ENCODE results near the gene LRMDA. TPM values are rescaled to one million over a fixed set of nuclear protein-coding genes. Genes with fewer than 3 reads are reported as not detected.

LRMDA gene
- total RNA-seq, 2 donors from 2014 or later, result not detected

- ATAC-seq, result no peak
- no peaks in the 10 kb centered on the region for H3K36me3 Mint-ChIP-seq
- H3K9me3 Mint-ChIP-seq, result peaks cover 0 to 5% of the 10 kb centered on the region in 2 donors
- no peak for DNase-seq (ENCODE audit: low spot score in 2 of 2)
- no peak overlapping the region for H3K27ac Mint-ChIP-seq
Observed at GRCh38 chr10:76251841-76252671, 820.6 kb downstream of the LRMDA start.

GRCh38 chr10:76252733-76253132 is 821.3 kb downstream of the LRMDA start:
- Mint-ChIP-seq H3K36me3 (no peaks in the 10 kb centered on the region), H3K27ac (no peak overlapping the region)
- no peak for ATAC-seq

GRCh38 chr10:76255241-76255640 is 823.8 kb downstream of the LRMDA start:
- no peak for ATAC-seq
- peaks cover 0 to 3% of the 10 kb centered on the region in 2 donors for H3K36me3 Mint-ChIP-seq
- no peak overlapping the region for H3K27ac Mint-ChIP-seq
- peaks cover 6 to 14% of the 10 kb centered on the region in 2 donors for H3K9me3 Mint-ChIP-seq
- DNase-seq (ENCODE audit: low spot score in 2 of 2), result no peak

More at GRCh38 chr10:76252733-76253132, 821.3 kb downstream of the LRMDA start:
- peaks cover 0 to 5% of the 10 kb centered on the region in 2 donors for H3K9me3 Mint-ChIP-seq
- no peak for DNase-seq (ENCODE audit: low spot score in 2 of 2)

GRCh38 chr10:76257816-76258215 is 826.4 kb downstream of the LRMDA start:
- H3K36me3 Mint-ChIP-seq, result peaks cover 0 to 7% of the 10 kb centered on the region in 2 donors
- peaks cover 7 to 25% of the 10 kb centered on the region in 2 donors for H3K9me3 Mint-ChIP-seq
- ATAC-seq, result no peak
- H3K27ac Mint-ChIP-seq, result no peak overlapping the region
- no peak for DNase-seq (ENCODE audit: low spot score in 2 of 2)

- Mint-ChIP-seq H3K9me3 (peaks cover 3 to 7% of the 10 kb centered on the region in 2 donors), H3K36me3 (peaks cover 0 to under 1% of the 10 kb centered on the region in 2 donors), H3K27ac (no peak overlapping the region)
- ATAC-seq (no peak), DNase-seq (ENCODE audit: low spot score in 2 of 2) (no peak)
Observed at GRCh38 chr10:76265441-76266113, 834.2 kb downstream of the LRMDA start.

GRCh38 chr10:76268530-76268929 is 837.1 kb downstream of the LRMDA start:
- DNase-seq (ENCODE audit: low spot score in 2 of 2), result no peak
- Mint-ChIP-seq H3K36me3 (no peaks in the 10 kb centered on the region), H3K27ac (no peak overlapping the region), H3K9me3 (peaks cover 5 to 7% of the 10 kb centered on the region in 2 donors)
- no peak for ATAC-seq

GRCh38 chr10:76268954-76269353 is 837.5 kb downstream of the LRMDA start:
- Mint-ChIP-seq H3K36me3 (no peaks in the 10 kb centered on the region), H3K9me3 (peaks cover 5 to 8% of the 10 kb centered on the region in 2 donors), H3K27ac (no peak overlapping the region)
- no peak for ATAC-seq
- no peak for DNase-seq (ENCODE audit: low spot score in 2 of 2)

GRCh38 chr10:76270464-76270863 is 839.0 kb downstream of the LRMDA start:
- ATAC-seq, result no peak
- Mint-ChIP-seq H3K36me3 (peaks cover 1 to 2% of the 10 kb centered on the region in 2 donors), H3K27ac (no peak overlapping the region), H3K9me3 (peaks cover 12 to 21% of the 10 kb centered on the region in 2 donors)
- DNase-seq (ENCODE audit: low spot score in 2 of 2), result no peak

- no peak overlapping the region for H3K27ac Mint-ChIP-seq
- H3K36me3 Mint-ChIP-seq, result peaks cover 5 to 20% of the 10 kb centered on the region in 2 donors
- DNase-seq (ENCODE audit: low spot score in 2 of 2) (no peak), ATAC-seq (no peak)
- H3K9me3 Mint-ChIP-seq, result peaks cover 31% of the 10 kb centered on the region in 2 donors
Observed at GRCh38 chr10:76274933-76275332, 843.5 kb downstream of the LRMDA start.

- Mint-ChIP-seq H3K27ac (no peak overlapping the region), H3K36me3 (peaks cover 5 to 27% of the 10 kb centered on the region in 2 donors), H3K9me3 (peaks cover 31 to 36% of the 10 kb centered on the region in 2 donors)
- no peak for ATAC-seq
- no peak for DNase-seq (ENCODE audit: low spot score in 2 of 2)
Observed at GRCh38 chr10:76278811-76279460, 847.5 kb downstream of the LRMDA start.

- Mint-ChIP-seq H3K27ac (no peak overlapping the region), H3K9me3 (peaks cover 20 to 24% of the 10 kb centered on the region in 2 donors), H3K36me3 (peaks cover 0 to 19% of the 10 kb centered on the region in 2 donors)
- ATAC-seq (no peak), DNase-seq (ENCODE audit: low spot score in 2 of 2) (no peak)
Observed at GRCh38 chr10:76281659-76282058, 850.2 kb downstream of the LRMDA start.

- peaks cover 0 to 14% of the 10 kb centered on the region in 2 donors for H3K36me3 Mint-ChIP-seq
- ATAC-seq, result no peak
- H3K27ac Mint-ChIP-seq, result no peak overlapping the region
- no peak for DNase-seq (ENCODE audit: low spot score in 2 of 2)
- H3K9me3 Mint-ChIP-seq, result peaks cover 13 to 22% of the 10 kb centered on the region in 2 donors
Observed at GRCh38 chr10:76282061-76283025, 850.9 kb downstream of the LRMDA start.

- Mint-ChIP-seq H3K27ac (no peak overlapping the region), H3K9me3 (peaks cover 13 to 19% of the 10 kb centered on the region in 2 donors), H3K36me3 (peaks cover 0 to 9% of the 10 kb centered on the region in 2 donors)
- DNase-seq (ENCODE audit: low spot score in 2 of 2) (no peak), ATAC-seq (no peak)
Observed at GRCh38 chr10:76284351-76284750, 852.9 kb downstream of the LRMDA start.

GRCh38 chr10:76285012-76285411 is 853.6 kb downstream of the LRMDA start:
- Mint-ChIP-seq H3K9me3 (peaks cover 13 to 19% of the 10 kb centered on the region in 2 donors), H3K27ac (no peak overlapping the region), H3K36me3 (peaks cover 0 to 9% of the 10 kb centered on the region in 2 donors)
- ATAC-seq (no peak), DNase-seq (ENCODE audit: low spot score in 2 of 2) (no peak)

- Mint-ChIP-seq H3K9me3 (peaks cover 13 to 19% of the 10 kb centered on the region in 2 donors), H3K27ac (no peak overlapping the region), H3K36me3 (peaks cover 0 to 9% of the 10 kb centered on the region in 2 donors)
- ATAC-seq, result no peak
- DNase-seq (ENCODE audit: low spot score in 2 of 2), result no peak
Observed at GRCh38 chr10:76285515-76285914, 854.1 kb downstream of the LRMDA start.

- peaks cover 13 to 19% of the 10 kb centered on the region in 2 donors for H3K9me3 Mint-ChIP-seq
- ATAC-seq (no peak), DNase-seq (ENCODE audit: low spot score in 2 of 2) (no peak)
- H3K27ac Mint-ChIP-seq, result no peak overlapping the region
- peaks cover 0 to 9% of the 10 kb centered on the region in 2 donors for H3K36me3 Mint-ChIP-seq
Observed at GRCh38 chr10:76286536-76286935, 855.1 kb downstream of the LRMDA start.
